GM18499 (cell line): ENCODE results near the gene CYP26B1.
"Not testable (repeated sequence)": the region's sequence is repeated elsewhere in the genome, so short reads cannot be mapped to it uniquely, and the experiment has no call there.

Experiments
- ATAC-seq: cut with Tn5 transposase; IDR thresholded peaks from one replicate; pipeline ENCODE4 v1.9.1; 2021; ENCODE audit warnings: moderate number of reproducible peaks; ENCODE audit not compliant: insufficient read depth, unreplicated experiment

Gene CYP26B1

DNA sequence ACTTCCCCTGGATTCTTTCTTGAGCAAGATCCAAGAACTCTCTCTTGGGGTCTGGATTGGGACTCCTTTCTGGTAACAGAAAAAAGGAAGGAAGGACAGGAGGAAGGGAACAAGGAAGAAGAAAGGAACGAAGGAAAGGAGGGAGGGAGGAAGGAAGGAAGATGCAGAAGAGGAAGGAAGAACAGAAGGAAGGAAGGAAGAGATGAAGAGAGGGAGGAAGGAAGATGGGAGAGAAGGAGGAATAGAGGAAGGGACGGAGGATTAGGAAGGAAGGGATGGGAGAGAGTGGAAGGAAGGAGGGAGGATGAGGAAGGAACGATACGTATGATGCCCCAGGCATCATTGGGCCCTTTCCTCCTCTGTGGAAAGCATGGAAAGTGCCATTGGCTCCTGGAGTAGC, 58.6 kb downstream of the CYP26B1 start:
- ATAC-seq: no peak

DNA sequence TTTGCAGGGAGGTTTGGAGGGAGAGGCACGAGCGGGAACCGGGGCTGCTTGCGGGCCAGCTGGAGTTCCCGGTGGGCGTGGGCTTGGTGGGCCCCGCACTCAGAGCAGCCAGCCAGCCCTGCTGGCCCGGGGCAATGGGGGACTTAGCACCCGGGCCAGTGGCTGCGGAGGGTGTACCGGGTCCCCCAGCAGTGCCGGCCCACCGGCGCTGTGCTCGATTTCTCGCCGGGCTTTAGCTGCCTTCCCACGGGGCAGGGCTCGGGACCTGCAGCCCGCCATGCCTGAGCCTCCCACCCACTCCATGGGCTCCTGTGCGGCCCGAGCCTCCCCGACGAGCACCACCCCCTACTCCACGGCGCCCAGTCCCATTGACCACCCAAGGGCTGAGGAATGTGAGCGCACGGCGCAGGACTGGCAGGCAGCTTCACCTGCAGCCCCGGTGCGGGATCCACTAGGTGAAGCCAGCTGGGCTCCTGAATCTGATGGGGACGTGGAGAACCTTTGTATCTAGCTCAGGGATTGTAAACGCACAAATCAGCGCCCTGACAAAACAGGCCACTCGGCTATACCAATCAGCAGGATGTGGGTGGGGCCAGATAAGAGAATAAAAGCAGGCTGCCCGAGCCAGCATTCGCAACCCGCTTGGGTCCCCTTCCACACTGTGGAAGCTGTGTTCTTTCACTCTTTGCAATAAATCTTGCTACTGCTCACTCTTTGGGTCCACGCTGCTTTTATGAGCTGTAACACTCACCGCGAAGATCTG, 60.6 kb downstream of the CYP26B1 start:
- not testable (repeated sequence) for ATAC-seq

DNA sequence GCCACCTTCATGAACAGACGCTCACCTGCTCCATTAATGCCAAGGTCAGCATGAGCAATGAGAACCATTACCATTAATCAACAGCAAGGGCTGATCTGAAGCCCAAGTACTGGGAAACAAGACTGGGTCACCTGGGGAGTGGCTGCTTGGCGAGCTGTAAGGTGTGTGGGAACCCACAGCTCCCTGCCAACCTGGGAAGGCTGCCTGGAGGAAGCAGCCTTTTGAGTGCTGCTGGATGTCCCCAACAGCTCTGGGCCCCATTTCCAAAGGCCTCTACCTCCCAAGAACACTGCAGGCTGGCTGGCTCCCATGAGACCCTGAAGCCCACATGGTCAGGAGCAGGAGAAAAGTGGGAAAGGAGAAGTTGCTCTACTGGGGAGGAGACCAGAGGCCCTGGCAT, 62.1 kb downstream of the CYP26B1 start:
- ATAC-seq: no peak

DNA sequence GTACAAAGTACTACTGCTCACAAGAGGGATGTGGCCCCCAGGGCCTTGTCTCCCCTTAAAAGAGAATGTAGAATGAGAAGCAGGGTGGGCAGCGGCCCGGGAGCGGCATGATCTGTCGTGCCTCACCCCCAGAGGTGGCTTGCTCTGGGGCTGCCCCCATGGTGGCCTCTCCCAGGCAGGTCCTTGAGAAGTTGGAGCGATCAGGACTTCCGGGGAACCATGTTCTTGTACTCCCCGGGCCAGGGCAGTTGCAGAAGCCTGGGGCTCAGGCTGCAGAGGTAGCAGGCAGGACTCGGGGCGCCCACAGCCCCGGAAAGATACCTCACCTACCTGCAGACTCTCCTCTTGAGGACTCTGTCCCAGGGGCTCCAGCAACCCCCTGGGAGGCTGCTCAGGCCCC, 62.6 kb downstream of the CYP26B1 start:
- ATAC-seq: no peak

DNA sequence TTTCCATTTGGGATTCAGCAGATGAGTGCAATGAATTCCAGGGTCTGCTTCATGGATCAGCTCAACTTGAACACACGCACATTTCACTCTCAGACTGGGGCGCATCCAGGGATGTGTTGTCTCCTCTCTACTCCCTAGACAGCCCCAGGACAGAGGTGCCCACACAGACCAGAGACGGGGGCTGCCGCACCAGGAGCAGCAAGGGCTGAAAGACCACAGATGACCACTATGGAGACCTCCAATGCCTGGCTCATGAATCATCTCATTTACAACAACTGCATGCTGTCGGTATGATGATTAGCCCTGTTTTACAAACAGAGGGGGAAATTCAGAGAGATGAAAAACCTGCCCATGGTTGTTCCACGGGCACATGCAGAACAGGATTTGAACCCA, 63.1 kb downstream of the CYP26B1 start:
- no peak for ATAC-seq

DNA sequence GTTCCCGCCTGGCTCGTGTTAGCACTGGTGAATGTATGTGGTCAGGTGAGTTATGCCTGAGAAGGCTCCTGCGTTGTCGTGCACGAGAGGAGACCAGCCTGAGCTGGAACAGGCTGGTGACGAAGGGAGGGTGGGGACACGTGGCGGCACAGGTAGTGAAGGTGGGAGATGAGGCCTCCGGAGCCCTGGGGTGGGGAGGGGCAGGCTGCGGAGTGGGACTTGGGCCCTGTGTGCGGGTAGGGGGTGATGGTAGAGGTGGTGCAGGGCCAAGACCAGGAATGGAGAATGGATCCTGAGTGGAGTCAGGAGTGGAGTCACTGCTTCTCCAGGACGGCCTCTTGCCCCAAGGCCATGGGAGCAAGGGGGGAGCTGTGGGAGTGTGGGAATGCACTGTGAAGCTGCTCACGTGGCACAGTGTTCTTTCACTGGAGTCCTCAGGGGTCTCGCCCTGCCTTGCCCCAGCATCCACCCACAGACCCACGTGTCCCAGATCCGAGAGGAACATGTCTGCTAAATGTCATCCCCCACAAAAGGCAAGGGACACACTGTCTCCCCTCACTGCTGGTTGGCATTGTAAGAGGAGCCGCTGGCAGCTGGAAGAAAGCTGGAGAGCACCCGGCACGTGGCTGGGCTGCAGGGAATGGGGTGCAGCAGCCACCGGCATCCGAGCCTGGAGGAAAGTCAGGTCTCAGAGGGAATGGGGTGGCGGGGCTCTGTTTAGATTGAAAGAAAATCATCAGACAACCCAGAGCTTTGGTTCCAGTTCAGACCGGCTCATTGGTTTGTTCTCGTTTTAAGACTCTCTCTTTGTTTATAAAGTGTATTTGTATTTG, 63.7 kb downstream of the CYP26B1 start:
- ATAC-seq: no peak

DNA sequence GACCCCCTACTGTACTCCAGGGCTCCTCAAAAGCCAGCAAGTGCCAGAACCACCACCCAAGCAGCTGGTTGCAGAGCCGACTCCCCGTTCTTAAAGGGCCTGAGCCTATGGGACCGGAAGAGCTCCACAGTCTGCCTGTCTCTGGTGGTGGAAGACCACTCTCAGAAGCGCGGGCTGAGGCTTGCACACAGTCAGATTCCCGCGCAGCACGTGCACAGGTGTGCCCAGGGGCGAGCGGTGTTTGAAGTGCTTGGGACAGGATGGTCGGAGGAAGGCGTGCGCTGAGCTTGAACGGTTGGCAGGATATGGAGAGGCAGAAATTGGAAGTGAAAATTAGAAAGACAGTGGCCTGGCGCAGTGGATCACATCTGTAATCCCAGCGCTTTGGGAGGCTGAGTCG, 64.8 kb downstream of the CYP26B1 start:
- no peak for ATAC-seq

DNA sequence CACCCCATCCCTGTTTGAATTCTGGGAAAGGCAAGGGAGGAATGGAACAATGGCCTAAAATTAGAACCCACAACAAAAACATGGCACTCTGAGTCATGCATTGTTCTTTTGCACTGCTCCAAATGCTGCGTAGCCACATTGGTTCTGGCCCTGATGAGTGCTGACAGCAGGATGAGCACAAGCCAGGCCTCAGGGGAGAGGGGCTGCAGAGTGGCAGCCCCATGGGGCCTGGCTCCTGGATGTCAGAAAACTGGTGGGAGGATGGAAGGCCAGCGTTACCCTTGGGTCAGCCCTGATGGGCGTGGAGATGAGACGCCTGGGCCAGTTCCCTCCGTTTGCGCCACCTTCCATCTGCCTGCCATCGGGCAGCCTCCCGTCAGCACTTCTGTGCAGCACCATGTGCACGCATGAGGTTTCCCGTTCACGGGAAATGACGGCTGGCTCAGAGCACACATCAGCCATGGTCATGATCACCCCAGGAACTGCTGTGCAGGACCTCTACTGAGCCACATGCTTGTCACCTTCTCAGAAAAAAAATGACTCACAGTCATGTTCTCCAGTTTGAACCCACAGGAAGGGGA, 65.6 kb downstream of the CYP26B1 start:
- ATAC-seq: no peak

DNA sequence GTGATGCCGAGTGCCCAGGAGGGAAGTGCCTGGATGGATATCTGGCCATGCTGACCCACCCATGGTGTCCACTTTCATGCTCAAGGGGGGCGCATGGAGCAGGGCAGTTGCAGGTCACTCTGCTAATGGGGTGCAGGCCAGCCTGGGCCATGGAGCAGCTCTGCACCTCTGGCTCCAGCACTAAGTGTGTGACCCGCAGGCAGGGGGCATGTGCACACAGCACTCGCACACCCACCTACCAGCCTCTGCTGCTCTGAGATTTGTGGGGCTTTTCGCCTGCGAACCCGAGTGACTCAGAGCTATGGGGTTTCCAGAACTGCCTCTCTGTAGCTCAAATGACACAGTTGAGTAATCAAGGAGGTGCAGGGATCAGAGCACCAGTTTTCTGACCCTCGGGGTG, 66.2 kb downstream of the CYP26B1 start:
- no peak for ATAC-seq

DNA sequence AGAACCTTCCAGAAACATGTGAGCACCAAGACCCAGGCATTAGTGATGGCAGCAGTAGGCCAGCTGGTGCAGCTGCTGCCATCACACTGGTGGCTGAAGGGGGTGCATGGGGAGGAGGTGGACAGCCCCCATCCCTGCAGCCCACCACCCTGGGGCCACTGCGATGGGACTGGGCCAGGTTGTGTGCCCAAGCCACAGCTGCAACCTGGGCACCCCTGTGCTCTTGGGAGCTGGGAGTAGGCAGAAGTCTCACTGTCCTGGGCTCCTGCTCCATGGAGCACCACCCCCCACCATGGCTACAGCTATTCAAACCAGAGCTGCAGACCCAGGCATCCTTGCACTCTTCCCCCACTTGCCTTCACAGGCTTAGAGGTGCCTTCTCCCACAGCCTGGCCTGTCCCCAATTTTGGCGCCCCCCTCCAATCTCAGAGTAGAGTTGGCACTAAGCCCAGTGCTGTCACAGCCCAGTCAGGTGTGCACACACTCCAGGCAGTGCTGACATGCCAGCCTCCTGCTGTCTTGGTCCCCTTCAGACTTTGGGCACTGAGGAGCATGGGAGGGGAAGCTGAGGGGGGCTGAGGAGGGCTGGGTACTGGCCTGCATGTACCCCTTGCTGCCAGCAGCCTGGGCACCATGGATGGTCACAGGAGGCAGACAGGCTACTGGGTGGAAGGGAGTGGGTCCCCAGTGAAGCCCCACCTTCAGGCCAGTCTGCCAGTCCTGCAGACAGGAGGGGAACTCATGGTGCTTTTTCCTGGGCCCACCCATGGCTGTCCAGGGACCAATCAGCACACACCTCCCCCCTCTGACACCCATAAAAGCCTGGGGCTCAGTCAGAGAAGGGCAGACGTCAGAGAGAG, 67.1 kb downstream of the CYP26B1 start:
- no peak for ATAC-seq
